LNCaP clone FGC (cell line): ENCODE results near the gene CRTAC1.

Experiments used
- DNase-seq: peaks from one replicate; pipeline ENCODE4 v3.0.0-alpha.2; 2011; ENCODE audit warnings: low read depth
- H3K4me3 ChIP-seq: 2 replicates; pipeline ENCODE4 v1.5.1; 2011; ENCODE audit warnings: mild to moderate bottlenecking, low read depth, low read length, control low read depth
- TF ChIP-seq, protein P1 (sequence below): IDR thresholded peaks from 2 replicates; pipeline ENCODE4 v1.5.1; 2012; ENCODE audit warnings: mild to moderate bottlenecking; ENCODE audit not compliant: control insufficient read depth, insufficient read depth; ENCODE audit errors: extremely low read depth

The CRTAC1 gene

DNA sequence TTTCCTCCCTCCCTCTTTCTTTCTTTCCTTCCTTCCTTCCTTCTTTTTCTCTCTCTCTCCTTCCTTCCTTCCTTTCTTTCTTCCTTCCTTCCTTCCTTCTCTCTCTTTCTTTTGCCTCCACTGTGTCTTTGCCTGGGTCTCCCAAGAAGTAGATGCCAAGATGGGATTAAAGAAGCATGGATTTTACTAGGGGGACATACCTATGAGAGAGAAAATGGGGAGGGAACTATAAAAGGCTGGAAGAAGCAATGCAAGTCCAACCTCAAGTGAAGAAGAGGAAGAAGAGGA, 33.3 kb upstream of the CRTAC1 start:
- TF ChIP-seq, protein P1, sequence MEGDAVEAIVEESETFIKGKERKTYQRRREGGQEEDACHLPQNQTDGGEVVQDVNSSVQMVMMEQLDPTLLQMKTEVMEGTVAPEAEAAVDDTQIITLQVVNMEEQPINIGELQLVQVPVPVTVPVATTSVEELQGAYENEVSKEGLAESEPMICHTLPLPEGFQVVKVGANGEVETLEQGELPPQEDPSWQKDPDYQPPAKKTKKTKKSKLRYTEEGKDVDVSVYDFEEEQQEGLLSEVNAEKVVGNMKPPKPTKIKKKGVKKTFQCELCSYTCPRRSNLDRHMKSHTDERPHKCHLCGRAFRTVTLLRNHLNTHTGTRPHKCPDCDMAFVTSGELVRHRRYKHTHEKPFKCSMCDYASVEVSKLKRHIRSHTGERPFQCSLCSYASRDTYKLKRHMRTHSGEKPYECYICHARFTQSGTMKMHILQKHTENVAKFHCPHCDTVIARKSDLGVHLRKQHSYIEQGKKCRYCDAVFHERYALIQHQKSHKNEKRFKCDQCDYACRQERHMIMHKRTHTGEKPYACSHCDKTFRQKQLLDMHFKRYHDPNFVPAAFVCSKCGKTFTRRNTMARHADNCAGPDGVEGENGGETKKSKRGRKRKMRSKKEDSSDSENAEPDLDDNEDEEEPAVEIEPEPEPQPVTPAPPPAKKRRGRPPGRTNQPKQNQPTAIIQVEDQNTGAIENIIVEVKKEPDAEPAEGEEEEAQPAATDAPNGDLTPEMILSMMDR = no peak

GRCh38 chr10:98062424-98062823, 32.0 kb upstream of the CRTAC1 start:
- no peak for DNase-seq
- TF ChIP-seq, protein P1 = no peak

More for the DNA sequence above, 33.3 kb upstream of the CRTAC1 start:
- H3K4me3 ChIP-seq = no peak overlapping the region
- no peak for DNase-seq

DNA sequence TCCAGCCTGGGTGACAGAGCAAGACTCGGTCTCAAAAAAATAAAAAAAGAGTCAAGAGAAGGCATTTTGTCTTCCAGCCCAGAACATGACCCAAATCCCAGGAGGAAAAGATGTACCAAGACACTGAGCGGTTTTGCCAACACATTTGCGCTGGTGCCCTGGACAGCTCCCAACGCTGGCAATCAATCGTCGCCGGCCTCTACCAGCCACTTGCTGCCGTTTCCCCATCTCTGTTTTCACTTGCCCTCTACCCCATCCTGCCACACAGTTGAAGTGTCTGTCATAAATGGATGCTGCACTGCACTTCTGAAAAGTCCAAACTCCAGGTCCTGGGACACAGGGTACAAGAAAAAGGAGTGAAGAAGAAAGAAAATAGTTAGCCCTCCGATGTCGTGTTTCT, 29.7 kb upstream of the CRTAC1 start:
- TF ChIP-seq, protein P1 = no peak
- no peak overlapping the region for H3K4me3 ChIP-seq
- DNase-seq = no peak

More at GRCh38 chr10:98062424-98062823, 32.0 kb upstream of the CRTAC1 start:
- H3K4me3 ChIP-seq = no peak overlapping the region

DNA sequence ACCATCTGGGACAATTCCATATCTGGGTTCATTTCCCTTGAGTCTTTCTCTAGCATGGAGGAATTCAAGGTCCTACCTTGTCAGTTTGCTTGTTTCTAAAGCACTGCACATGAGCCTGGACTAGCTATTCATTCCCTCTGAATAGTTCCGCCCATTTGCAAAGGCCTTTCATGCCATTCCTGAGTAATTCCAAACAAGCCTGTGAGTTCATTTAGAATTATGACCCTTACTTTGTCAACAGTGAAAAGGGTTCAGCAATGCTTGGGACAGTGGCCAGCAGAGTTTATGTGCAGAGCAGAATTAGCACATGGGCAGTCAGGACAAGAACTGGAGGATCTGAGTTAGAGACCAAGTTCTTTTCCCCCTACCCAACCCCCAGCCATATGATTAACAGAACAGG, 27.9 kb upstream of the CRTAC1 start:
- TF ChIP-seq, protein P1 = no peak
- no peak overlapping the region for H3K4me3 ChIP-seq
- DNase-seq = no peak

- H3K4me3 ChIP-seq = no peak overlapping the region
- peak; percentile 13 for DNase-seq
- TF ChIP-seq, protein P1 = no peak
These were observed 25.6 kb upstream of the CRTAC1 start for GRCh38 chr10:98055841-98056516.

DNA sequence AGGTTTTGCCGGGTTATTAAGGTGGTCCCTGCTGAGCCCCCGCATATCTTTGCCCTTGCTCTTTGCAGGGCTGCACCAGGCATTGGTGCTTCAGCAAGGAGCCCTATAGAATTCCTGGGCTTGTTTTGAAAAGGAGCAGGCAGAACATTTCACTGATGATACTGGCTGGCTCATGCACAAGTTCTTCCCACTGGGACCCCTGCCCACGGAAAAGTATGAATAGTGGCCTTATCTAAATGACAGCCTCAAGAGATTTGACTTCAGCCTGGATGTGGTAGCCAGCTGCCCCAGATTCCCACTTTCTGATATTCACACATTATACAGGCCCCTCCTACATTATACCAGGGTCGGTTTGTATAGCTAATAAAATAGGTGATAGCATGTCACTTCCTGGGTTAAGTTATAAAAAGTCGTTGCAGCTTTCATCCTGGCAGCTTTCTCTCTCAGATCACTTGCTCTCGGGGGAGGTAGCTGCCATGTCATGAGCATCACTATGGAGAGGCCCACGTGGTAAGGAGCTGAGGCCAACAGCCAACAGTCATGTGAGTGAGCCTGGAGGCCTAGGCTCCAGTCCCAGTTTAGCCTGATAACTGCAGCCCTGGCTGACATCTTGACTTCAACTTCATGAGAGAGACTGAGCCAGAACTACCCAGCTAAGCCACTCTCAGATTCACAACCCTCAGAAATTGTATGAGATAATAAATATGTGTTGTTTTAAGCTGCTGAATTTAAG, 16.8 kb upstream of the CRTAC1 start:
- H3K4me3 ChIP-seq = no peak overlapping the region
- TF ChIP-seq, protein P1 = no peak
- no peak for DNase-seq
